ENCODE measurements around the gene LPP. TPM values are rescaled to one million over a fixed set of nuclear protein-coding genes. Genes with fewer than 3 reads are reported as not detected.

Gene LPP
- polyA plus RNA-seq, 1 donor (not counting 4 experiments of a cell fraction or from before 2014, with no cell fraction given) = 16.0 TPM

- no peaks in the 10 kb centered on the region for H3K9me3 ChIP-seq (ENCODE audit: control insufficient read depth, low read depth, low read length)
- no peaks in the 10 kb centered on the region for H4K20me1 ChIP-seq (ENCODE audit: control insufficient read depth, extremely low read depth, insufficient read depth, low read length)
- H3K36me3 ChIP-seq (ENCODE audit: control insufficient read depth in 2 of 2, extremely low read depth in 1 of 2, insufficient read depth in 2 of 2, low read length in 2 of 2) = peaks cover 0 to 4% of the 10 kb centered on the region in 2 experiments
- dilution Hi-C loops (cut with MboI; ENCODE audit: extremely low pct_ligation_motif_present, low sequenced_read_pairs) = no loop called here
- no peak overlapping the region for H3K4me2 ChIP-seq (ENCODE audit: control insufficient read depth, extremely low read depth, insufficient read depth, low read depth, low read length)
- no peak overlapping the region for H2AFZ ChIP-seq (ENCODE audit: control insufficient read depth, low read length)
- peaks cover 2% of the 10 kb centered on the region for H3K79me2 ChIP-seq (ENCODE audit: control insufficient read depth, insufficient read depth, low read length)
- TF ChIP-seq, protein P1, sequence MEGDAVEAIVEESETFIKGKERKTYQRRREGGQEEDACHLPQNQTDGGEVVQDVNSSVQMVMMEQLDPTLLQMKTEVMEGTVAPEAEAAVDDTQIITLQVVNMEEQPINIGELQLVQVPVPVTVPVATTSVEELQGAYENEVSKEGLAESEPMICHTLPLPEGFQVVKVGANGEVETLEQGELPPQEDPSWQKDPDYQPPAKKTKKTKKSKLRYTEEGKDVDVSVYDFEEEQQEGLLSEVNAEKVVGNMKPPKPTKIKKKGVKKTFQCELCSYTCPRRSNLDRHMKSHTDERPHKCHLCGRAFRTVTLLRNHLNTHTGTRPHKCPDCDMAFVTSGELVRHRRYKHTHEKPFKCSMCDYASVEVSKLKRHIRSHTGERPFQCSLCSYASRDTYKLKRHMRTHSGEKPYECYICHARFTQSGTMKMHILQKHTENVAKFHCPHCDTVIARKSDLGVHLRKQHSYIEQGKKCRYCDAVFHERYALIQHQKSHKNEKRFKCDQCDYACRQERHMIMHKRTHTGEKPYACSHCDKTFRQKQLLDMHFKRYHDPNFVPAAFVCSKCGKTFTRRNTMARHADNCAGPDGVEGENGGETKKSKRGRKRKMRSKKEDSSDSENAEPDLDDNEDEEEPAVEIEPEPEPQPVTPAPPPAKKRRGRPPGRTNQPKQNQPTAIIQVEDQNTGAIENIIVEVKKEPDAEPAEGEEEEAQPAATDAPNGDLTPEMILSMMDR (optimal IDR thresholded peaks at IDR 0.05 in 1 of 3, IDR thresholded peaks at IDR 0.05 in 1 of 3, conservative IDR thresholded peaks at IDR 0.05 in 1 of 3; ENCODE audit: extremely low read depth in 1 of 3, insufficient read depth in 2 of 3, low read length in 3 of 3) = no peak
- no peak for TF ChIP-seq EZH2 (IDR thresholded peaks at IDR 0.05; ENCODE audit: low read length)
- FAIRE-seq (no peak), DNase-seq (ENCODE audit: low read depth, low spot score) (no peak)
- no peak overlapping the region for H3K27ac ChIP-seq (ENCODE audit: control insufficient read depth, insufficient read depth, low read length)
- no peak overlapping the region for H3K9ac ChIP-seq (ENCODE audit: control insufficient read depth, extremely low read depth, insufficient read depth, low read length)
- H3K9me1 ChIP-seq (ENCODE audit: control insufficient read depth, extremely low read depth, insufficient read depth, low read length) = no peaks in the 10 kb centered on the region
- peaks cover 7% of the 10 kb centered on the region for H3K4me1 ChIP-seq (ENCODE audit: control insufficient read depth, extremely low read depth, insufficient read depth, low read length)
- H3K4me3 ChIP-seq (ENCODE audit: control insufficient read depth in 2 of 3, extremely low read depth in 1 of 3, insufficient read depth in 2 of 3, low read depth in 1 of 3, low read length in 3 of 3) = no peak overlapping the region
- no peaks in the 10 kb centered on the region for H3K27me3 ChIP-seq (ENCODE audit: control insufficient read depth, extremely low read depth, insufficient read depth, low read length)
Observed at GRCh38 chr3:188326968-188327367, 173.0 kb downstream of the LPP start.

- peaks cover 0 to 4% of the 10 kb centered on the region in 2 experiments for H3K36me3 ChIP-seq (ENCODE audit: control insufficient read depth in 2 of 2, extremely low read depth in 1 of 2, insufficient read depth in 2 of 2, low read length in 2 of 2)
- no peak overlapping the region for H3K4me3 ChIP-seq (ENCODE audit: control insufficient read depth in 2 of 3, extremely low read depth in 1 of 3, insufficient read depth in 2 of 3, low read depth in 1 of 3, low read length in 3 of 3)
- H3K27ac ChIP-seq (ENCODE audit: control insufficient read depth, insufficient read depth, low read length) = no peak overlapping the region
- no peak for DNase-seq (ENCODE audit: low read depth, low spot score)
- H3K9ac ChIP-seq (ENCODE audit: control insufficient read depth, extremely low read depth, insufficient read depth, low read length) = no peak overlapping the region
- H2AFZ ChIP-seq (ENCODE audit: control insufficient read depth, low read length) = no peak overlapping the region
- peak; percentile 9 for FAIRE-seq
- no peak for TF ChIP-seq EZH2 (IDR thresholded peaks at IDR 0.05; ENCODE audit: low read length)
- TF ChIP-seq, protein P1 (optimal IDR thresholded peaks at IDR 0.05 in 1 of 3, IDR thresholded peaks at IDR 0.05 in 1 of 3, conservative IDR thresholded peaks at IDR 0.05 in 1 of 3; ENCODE audit: extremely low read depth in 1 of 3, insufficient read depth in 2 of 3, low read length in 3 of 3) = no peak
- H3K4me2 ChIP-seq (ENCODE audit: control insufficient read depth, extremely low read depth, insufficient read depth, low read depth, low read length) = no peak overlapping the region
- H3K79me2 ChIP-seq (ENCODE audit: control insufficient read depth, insufficient read depth, low read length) = peaks cover 2% of the 10 kb centered on the region
- peaks cover 6% of the 10 kb centered on the region for H3K4me1 ChIP-seq (ENCODE audit: control insufficient read depth, extremely low read depth, insufficient read depth, low read length)
- no peaks in the 10 kb centered on the region for H3K9me3 ChIP-seq (ENCODE audit: control insufficient read depth, low read depth, low read length)
- no peaks in the 10 kb centered on the region for H4K20me1 ChIP-seq (ENCODE audit: control insufficient read depth, extremely low read depth, insufficient read depth, low read length)
- no peaks in the 10 kb centered on the region for H3K27me3 ChIP-seq (ENCODE audit: control insufficient read depth, extremely low read depth, insufficient read depth, low read length)
- dilution Hi-C loops (cut with MboI; ENCODE audit: extremely low pct_ligation_motif_present, low sequenced_read_pairs) = no loop called here
- no peaks in the 10 kb centered on the region for H3K9me1 ChIP-seq (ENCODE audit: control insufficient read depth, extremely low read depth, insufficient read depth, low read length)
Observed at GRCh38 chr3:188327433-188327832, 173.5 kb downstream of the LPP start.

Data from keratinocyte (primary cell).